K562 (cell line): ENCODE results near the gene DPP8. TPM values are rescaled to one million over a fixed set of nuclear protein-coding genes. Genes with fewer than 3 reads are reported as not detected.

ENCODE experiments used
- ATAC-seq: fragments of 200-7000 bp; cut with Tn5 transposase; 3 replicates; pipeline ENCODE4 v1.9.1; 2020; ENCODE audit warnings: moderate library complexity
- BruUV-seq: library from RNA; stranded (reverse); fragments of 400-500 nt; replicated peaks from 2 replicates; lab custom pipeline; 2021; lab: Mats Ljungman, UMichigan
- CTCF ChIA-PET: fragments of 300-600 bp; formaldehyde crosslinking; extraction: SDS; loops from one replicate; lab custom pipeline; 2021; ENCODE audit warnings: low intra/inter-chr PET ratio; lab: Yijun Ruan, JAX
- POLR2A ChIA-PET: fragments of 300-600, 350-650 bp; sonication (Branson Sonifier 250); formaldehyde crosslinking; extraction: SDS; loops from one replicate; lab custom pipeline; 2021; ENCODE audit warnings: antibody characterized with exemption, inconsistent platforms; lab: Yijun Ruan, JAX
- DNase-seq, 4 experiments: peaks; one replicate each; pipeline versions ENCODE4 v3.0.0 to v3.0.0-alpha.2; 2011 to 2018; ENCODE audit warnings: low spot score in 3 of 4, mixed read lengths in 3 of 4; ENCODE audit errors: extremely low read depth in 1 of 4
- FAIRE-seq: peaks from 2 replicates; lab custom pipeline; 2011; peaks lifted over from hg19 to GRCh38; lab: Jason Lieb, UNC
- H2AFZ ChIP-seq: 2 replicates; pipeline ENCODE4 v1.6.0; 2011; ENCODE audit warnings: low read depth, low read length, control low read depth, inconsistent platforms
- H3K27ac ChIP-seq: fragments of 200-600 bp; 3 replicates; pipeline ENCODE4 v1.8.0; 2011; ENCODE audit warnings: low read depth, mild to moderate bottlenecking, control low read depth, inconsistent platforms, low read length, moderate library complexity, mixed read lengths; ENCODE audit errors: extremely low read depth
- H3K27me3 ChIP-seq, 2 experiments: fragments of 300-600 bp in 1 of 2; 2 replicates in 1 of 2; 3 replicates in 1 of 2; pipeline versions ENCODE4 v1.6.0 to v1.8.0; 2011; ENCODE audit warnings: inconsistent platforms in 2 of 2, low read length in 2 of 2, mild to moderate bottlenecking in 1 of 2, mixed read lengths in 1 of 2, moderate library complexity in 1 of 2; ENCODE audit not compliant: control insufficient read depth in 2 of 2, insufficient read depth in 2 of 2
- H3K36me3 ChIP-seq: fragments of 300-600 bp; 3 replicates; pipeline ENCODE4 v1.8.0; 2011; ENCODE audit warnings: mild to moderate bottlenecking, low read length, inconsistent platforms; ENCODE audit not compliant: control insufficient read depth, insufficient read depth
- H3K4me1 ChIP-seq, 2 experiments: fragments of 200-600 bp in 1 of 2; replicated peaks in 1 of 2; 2 replicates in 1 of 2; 3 replicates in 1 of 2; pipeline versions ENCODE4 v1.5.1 to v1.8.0; 2011; ENCODE audit warnings: inconsistent platforms in 2 of 2, low read length in 2 of 2, mild to moderate bottlenecking in 1 of 2, mixed read lengths in 1 of 2, moderate library complexity in 1 of 2; ENCODE audit not compliant: control insufficient read depth in 2 of 2, insufficient read depth in 2 of 2
- H3K4me2 ChIP-seq: 2 replicates; pipeline ENCODE4 v1.6.1; 2011; ENCODE audit warnings: low read length, control low read depth, inconsistent platforms, mixed read lengths; ENCODE audit not compliant: insufficient read depth
- H3K4me3 ChIP-seq: fragments of 200-600 bp; sonication (generic), shearing (Covaris generic); 2 replicates; pipeline ENCODE4 v1.5.1; 2016; ENCODE audit warnings: control low read depth, inconsistent platforms
- H3K79me2 ChIP-seq: fragments of 200-600 bp; 3 replicates; pipeline ENCODE4 v1.8.0; 2011; ENCODE audit warnings: low read length, inconsistent platforms; ENCODE audit not compliant: control insufficient read depth, insufficient read depth
- H3K9ac ChIP-seq, 2 experiments: 2 replicates each; pipeline versions ENCODE4 v1.6.0 to v1.6.1; 2011; ENCODE audit warnings: low read depth in 2 of 2, low read length in 2 of 2, control low read depth in 1 of 2, inconsistent platforms in 1 of 2, mild to moderate bottlenecking in 1 of 2, mixed read lengths in 1 of 2; ENCODE audit not compliant: insufficient read depth in 1 of 2
- H3K9me1 ChIP-seq: one replicate; pipeline ENCODE4 v1.6.0; 2011; ENCODE audit warnings: inconsistent platforms, mild to moderate bottlenecking, low read length, moderate library complexity; ENCODE audit not compliant: control insufficient read depth, insufficient read depth
- H3K9me3 ChIP-seq: replicated peaks from 2 replicates; pipeline ENCODE4 v1.5.1; 2011; ENCODE audit warnings: low read depth, low read length, inconsistent platforms; ENCODE audit not compliant: control insufficient read depth, insufficient read depth
- H4K20me1 ChIP-seq: replicated peaks from 2 replicates; pipeline ENCODE4 v1.6.1; 2011; ENCODE audit warnings: low read length, inconsistent platforms, mixed read lengths; ENCODE audit not compliant: control insufficient read depth, insufficient read depth
- CBFA2T2 ChIP-seq: fragments of 450-650 bp; conservative IDR thresholded peaks from 2 replicates; pipeline ENCODE4 v1.6.1; 2017; ENCODE audit warnings: mild to moderate bottlenecking
- CBX2 ChIP-seq: fragments of 200-600 bp; sonication (generic); IDR thresholded peaks from one replicate; pipeline ENCODE4 v1.6.1; 2012; ENCODE audit warnings: mild to moderate bottlenecking, low read length, inconsistent platforms; ENCODE audit not compliant: insufficient read depth, poor library complexity, severe bottlenecking
- ETV6 ChIP-seq, 3 experiments: fragments of 150-350 bp in 1 of 3; sonication (generic) in 1 of 3; formaldehyde crosslinking in 1 of 3; IDR thresholded peaks; 2 replicates each; pipeline versions ENCODE4 v1.6.1 to v1.8.0; 2014 to 2022; ENCODE audit warnings: borderline replicate concordance in 2 of 3, low read depth in 2 of 3, antibody characterized with exemption in 1 of 3, low read length in 1 of 3, mild to moderate bottlenecking in 1 of 3, missing genetic modification reagents in 1 of 3
- HMGN3 ChIP-seq: IDR thresholded peaks from 2 replicates; pipeline ENCODE4 v1.6.1; 2011; ENCODE audit warnings: borderline replicate concordance, low read depth, mild to moderate bottlenecking, mixed read lengths, low read length; ENCODE audit not compliant: insufficient read length; ENCODE audit errors: extremely low read depth
- HNRNPK ChIP-seq: fragments of 200-400 bp; formaldehyde crosslinking; IDR thresholded peaks from one replicate; pipeline ENCODE4 v1.6.1; 2018; ENCODE audit warnings: mild to moderate bottlenecking, low read depth, low read length; ENCODE audit not compliant: poor library complexity, severe bottlenecking
- PHF21A ChIP-seq: fragments of 450-650 bp; IDR thresholded peaks from 2 replicates; pipeline ENCODE4 v1.6.1; 2017; ENCODE audit warnings: low read depth, borderline replicate concordance
- THRAP3 ChIP-seq: fragments of 450-650 bp; IDR thresholded peaks from 2 replicates; pipeline ENCODE4 v1.6.1; 2016; ENCODE audit warnings: mild to moderate bottlenecking, inconsistent platforms, borderline replicate concordance
- ZNF3 ChIP-seq: fragments of 250-450 bp; sonication (Bioruptor Pico); IDR thresholded peaks from 2 replicates; pipeline ENCODE4 v1.5.0; 2021; ENCODE audit warnings: mild to moderate bottlenecking, moderate library complexity
- ZNF507 ChIP-seq: conservative IDR thresholded peaks from 2 replicates; pipeline ENCODE4 v1.6.1; 2017; ENCODE audit warnings: missing genetic modification characterization, missing compliant biosample characterization
- ZNF57 ChIP-seq: fragments of 450-650 bp; formaldehyde crosslinking; IDR thresholded peaks from 2 replicates; pipeline ENCODE4 v1.4.0; 2020; ENCODE audit warnings: mild to moderate bottlenecking, moderate library complexity
- WGBS: fragments of 100-300 bp; shearing (Covaris generic); methylation state at CpG from one replicate; pipeline ENCODE4 v1.1.6; 2016; ENCODE audit warnings: low coverage, mixed read lengths; ENCODE audit not compliant: insufficient coverage; ENCODE audit errors: missing lambda C conversion rate; 5-methylcytosine and 5-hydroxymethylcytosine counted together
- in situ Hi-C: fragments of 300-500 bp; cut with MboI; formaldehyde crosslinking; loops from 4 replicates; pipeline ENCODE4 v1.15.0; 2018; ENCODE audit warnings: inconsistent platforms, mixed read lengths
- intact Hi-C: fragments of 100-400 bp; cut with micrococcal nuclease; formaldehyde crosslinking; loops from 2 replicates; pipeline ENCODE4 v1.14.2; 2022
- polyA plus RNA-seq, 8 experiments: library from polyadenylated mRNA; depleted of rRNA in 4 of 8; stranded (reverse) in 5 of 8; unstranded in 3 of 8; fragments of >200 nt; fragmentation: Nextera tagmentation in 2 of 8; fragmentation: Illumina TruSeq in 1 of 8; extraction: Ambion mirVana in 2 of 8; extraction: Trizol in 1 of 8; gene quantifications; 2 replicates each; pipeline versions ENCODE4 v1.2.1 to v1.2.3, GENCODE V29; 2011 to 2014; ENCODE audit warnings: inconsistent platforms in 1 of 8, missing spikeins in 1 of 8
- total RNA-seq, 7 experiments: library from RNA; depleted of rRNA in 6 of 7; stranded (reverse); fragments of >200 nt in 6 of 7; fragmentation: Illumina TruSeq in 2 of 7; extraction: Trizol in 2 of 7; gene quantifications; 2 replicates each; pipeline versions ENCODE4 v1.2.1 to v1.2.3, GENCODE V29; 2011 to 2021; ENCODE audit warnings: low replicate concordance in 1 of 7
- TF ChIP-seq, protein P1 (sequence below): sonication (generic); IDR thresholded peaks from 2 replicates; pipeline ENCODE4 v1.6.1; 2016
- TF ChIP-seq, protein P2 (sequence below): sonication (generic); formaldehyde crosslinking; IDR thresholded peaks from 2 replicates; pipeline ENCODE4 v1.4.0; 2020; ENCODE audit warnings: mild to moderate bottlenecking, missing genetic modification reagents

Gene DPP8
- total and polyA plus RNA-seq, 9 of the 15 experiments (the other 6 are each of a cell fraction or from before 2014, with no cell fraction given), result 5.5 to 36.7 (median 20.7) TPM

DNA sequence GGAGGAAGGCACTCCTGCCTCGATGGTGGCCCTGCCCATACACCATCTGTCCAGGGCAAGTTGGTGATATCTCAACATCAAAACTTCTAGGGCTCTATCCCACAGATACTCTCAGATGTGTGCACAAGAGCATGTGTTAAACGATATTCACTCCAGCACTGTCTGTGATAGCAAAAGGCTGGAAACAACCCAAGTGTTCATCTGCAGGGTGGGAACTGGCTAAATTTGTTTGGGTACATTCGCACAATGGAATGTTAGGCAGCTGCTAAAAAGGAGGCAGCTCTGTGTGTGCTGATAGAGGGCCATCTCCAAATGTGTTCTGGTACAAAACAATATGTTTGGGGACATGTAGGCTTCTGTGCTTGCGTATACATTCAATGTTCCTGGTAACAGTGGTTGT, 114.5 kb downstream of the DPP8 start:
- WGBS, result 12% methylated on average over 4 of the region's 4 CpGs
- POLR2A ChIA-PET, result interaction anchor here (0.9 kb wide), 1 partner anchor 147 kb away, joined by 3 read pairs; no protein-coding TSS in a partner anchor
- H3K27me3 ChIP-seq, result peaks cover 10 to 36% of the 10 kb centered on the region in 2 experiments; a peak in 4 of 5 replicates
- no peak for TF ChIP-seq PHF21A
- TF ChIP-seq ZNF3, result no peak
- no peak for TF ChIP-seq THRAP3
- no peak for TF ChIP-seq CBX2
- no peak for TF ChIP-seq ZNF507 (tag)
- no peak for TF ChIP-seq HMGN3
- no peak for TF ChIP-seq HNRNPK
- no peak for TF ChIP-seq ETV6 (IDR thresholded peaks at IDR 0.05; ENCODE audit: borderline replicate concordance in 1 of 2, low read depth in 2 of 2, low read length in 1 of 2)
- no peak for TF ChIP-seq ETV6 (CRISPR knock-in tag; IDR thresholded peaks at IDR 0.05; ENCODE audit: borderline replicate concordance)
- TF ChIP-seq, protein P1, sequence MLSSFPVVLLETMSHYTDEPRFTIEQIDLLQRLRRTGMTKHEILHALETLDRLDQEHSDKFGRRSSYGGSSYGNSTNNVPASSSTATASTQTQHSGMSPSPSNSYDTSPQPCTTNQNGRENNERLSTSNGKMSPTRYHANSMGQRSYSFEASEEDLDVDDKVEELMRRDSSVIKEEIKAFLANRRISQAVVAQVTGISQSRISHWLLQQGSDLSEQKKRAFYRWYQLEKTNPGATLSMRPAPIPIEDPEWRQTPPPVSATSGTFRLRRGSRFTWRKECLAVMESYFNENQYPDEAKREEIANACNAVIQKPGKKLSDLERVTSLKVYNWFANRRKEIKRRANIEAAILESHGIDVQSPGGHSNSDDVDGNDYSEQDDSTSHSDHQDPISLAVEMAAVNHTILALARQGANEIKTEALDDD, result no peak
- TF ChIP-seq CBFA2T2, result no peak
- TF ChIP-seq, protein P2, sequence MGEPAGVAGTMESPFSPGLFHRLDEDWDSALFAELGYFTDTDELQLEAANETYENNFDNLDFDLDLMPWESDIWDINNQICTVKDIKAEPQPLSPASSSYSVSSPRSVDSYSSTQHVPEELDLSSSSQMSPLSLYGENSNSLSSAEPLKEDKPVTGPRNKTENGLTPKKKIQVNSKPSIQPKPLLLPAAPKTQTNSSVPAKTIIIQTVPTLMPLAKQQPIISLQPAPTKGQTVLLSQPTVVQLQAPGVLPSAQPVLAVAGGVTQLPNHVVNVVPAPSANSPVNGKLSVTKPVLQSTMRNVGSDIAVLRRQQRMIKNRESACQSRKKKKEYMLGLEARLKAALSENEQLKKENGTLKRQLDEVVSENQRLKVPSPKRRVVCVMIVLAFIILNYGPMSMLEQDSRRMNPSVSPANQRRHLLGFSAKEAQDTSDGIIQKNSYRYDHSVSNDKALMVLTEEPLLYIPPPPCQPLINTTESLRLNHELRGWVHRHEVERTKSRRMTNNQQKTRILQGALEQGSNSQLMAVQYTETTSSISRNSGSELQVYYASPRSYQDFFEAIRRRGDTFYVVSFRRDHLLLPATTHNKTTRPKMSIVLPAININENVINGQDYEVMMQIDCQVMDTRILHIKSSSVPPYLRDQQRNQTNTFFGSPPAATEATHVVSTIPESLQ (CRISPR knock-in tag), result no peak
- TF ChIP-seq ZNF57 (CRISPR knock-in tag), result no peak

More for the DNA sequence above, 114.5 kb downstream of the DPP8 start:
- H2AFZ ChIP-seq, result no peak overlapping the region
- H3K9me3 ChIP-seq, result no peaks in the 10 kb centered on the region
- no peak overlapping the region for H3K27ac ChIP-seq
- no peak for DNase-seq
- no peak overlapping the region for H3K9ac ChIP-seq
- no peaks in the 10 kb centered on the region for H3K9me1 ChIP-seq
- no TSS peak for BruUV-seq
- no peak for FAIRE-seq
- in situ Hi-C loops, result no loop called here
- no peak overlapping the region for H3K4me2 ChIP-seq
- H3K79me2 ChIP-seq, result no peaks in the 10 kb centered on the region
- ATAC-seq, result no peak
- CTCF ChIA-PET, result no interaction called here
- no peaks in the 10 kb centered on the region for H4K20me1 ChIP-seq
- H3K36me3 ChIP-seq, result no peaks in the 10 kb centered on the region
- intact Hi-C loops, result loop anchor here (5.0 to 10.0 kb wide), 2 partner anchors 86 to 172 kb away; no protein-coding TSS in a partner anchor
- no peak overlapping the region for H3K4me3 ChIP-seq
- peaks cover 4 to 7% of the 10 kb centered on the region in 2 experiments; a peak in 2 of 5 replicates for H3K4me1 ChIP-seq
